ENCODE measurements around the gene SLC6A6.

DNA sequence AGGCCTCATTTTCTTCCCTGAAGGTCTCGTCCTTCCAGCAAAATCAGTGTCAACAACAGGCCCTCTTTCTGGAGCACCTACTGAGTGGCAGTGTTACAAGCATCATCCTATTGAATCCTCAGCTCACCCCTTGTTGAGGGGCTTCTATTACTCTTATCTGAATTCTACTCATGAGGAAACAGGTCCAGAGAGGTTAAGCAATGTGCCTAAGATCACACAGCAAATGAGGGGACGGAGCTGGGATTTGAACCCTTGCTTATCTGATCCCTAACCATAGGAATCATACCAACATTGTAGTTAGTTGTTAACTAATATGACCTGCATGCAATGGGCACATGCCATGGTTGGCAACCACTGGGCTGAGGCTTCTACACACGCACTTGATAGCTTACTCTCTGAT lies 63.0 kb downstream of the SLC6A6 start:
- TF ChIP-seq, protein P1, sequence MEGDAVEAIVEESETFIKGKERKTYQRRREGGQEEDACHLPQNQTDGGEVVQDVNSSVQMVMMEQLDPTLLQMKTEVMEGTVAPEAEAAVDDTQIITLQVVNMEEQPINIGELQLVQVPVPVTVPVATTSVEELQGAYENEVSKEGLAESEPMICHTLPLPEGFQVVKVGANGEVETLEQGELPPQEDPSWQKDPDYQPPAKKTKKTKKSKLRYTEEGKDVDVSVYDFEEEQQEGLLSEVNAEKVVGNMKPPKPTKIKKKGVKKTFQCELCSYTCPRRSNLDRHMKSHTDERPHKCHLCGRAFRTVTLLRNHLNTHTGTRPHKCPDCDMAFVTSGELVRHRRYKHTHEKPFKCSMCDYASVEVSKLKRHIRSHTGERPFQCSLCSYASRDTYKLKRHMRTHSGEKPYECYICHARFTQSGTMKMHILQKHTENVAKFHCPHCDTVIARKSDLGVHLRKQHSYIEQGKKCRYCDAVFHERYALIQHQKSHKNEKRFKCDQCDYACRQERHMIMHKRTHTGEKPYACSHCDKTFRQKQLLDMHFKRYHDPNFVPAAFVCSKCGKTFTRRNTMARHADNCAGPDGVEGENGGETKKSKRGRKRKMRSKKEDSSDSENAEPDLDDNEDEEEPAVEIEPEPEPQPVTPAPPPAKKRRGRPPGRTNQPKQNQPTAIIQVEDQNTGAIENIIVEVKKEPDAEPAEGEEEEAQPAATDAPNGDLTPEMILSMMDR (IDR thresholded peaks at IDR 0.05), result no peak
- no peak for TF ChIP-seq POLR2A (IDR thresholded peaks at IDR 0.05)

Data from breast epithelium (tissue), 3 donors.